A549 (cell line): ENCODE measurements around the gene ZNF469.

Experiments used
- BHLHE40 ChIP-seq: IDR thresholded peaks from 2 replicates; pipeline ENCODE4 v1.6.1; 2012; ENCODE audit warnings: low read depth, low read length, inconsistent platforms
- CBX2 ChIP-seq: fragments of 200-600 bp; sonication (generic); IDR thresholded peaks from 2 replicates; pipeline ENCODE4 v1.6.1; 2016; ENCODE audit warnings: low read depth, mild to moderate bottlenecking, borderline replicate concordance
- FOSL2 ChIP-seq, 2 experiments: fragments of 450-650 bp in 1 of 2; fragments of >200 bp in 1 of 2; sonication (Bioruptor Twin) in 1 of 2; formaldehyde crosslinking; IDR thresholded peaks; 2 replicates each; pipeline versions ENCODE4 v1.5.0 to v1.6.1; 2016 to 2020; ENCODE audit warnings: mild to moderate bottlenecking in 1 of 2, moderate library complexity in 1 of 2
- MAFK ChIP-seq: fragments of 450-650 bp; IDR thresholded peaks from 2 replicates; pipeline ENCODE4 v1.6.1; 2014; ENCODE audit not compliant: partially characterized antibody
- MYC ChIP-seq: IDR thresholded peaks from 2 replicates; pipeline ENCODE4 v1.6.1; 2012; ENCODE audit warnings: mild to moderate bottlenecking, inconsistent platforms, low read length, improper control_type of control experiment, borderline replicate concordance
- NFE2L2 ChIP-seq: fragments of 150-350 bp; conservative IDR thresholded peaks from 2 replicates; pipeline ENCODE4 v1.6.1; 2014; ENCODE audit warnings: low read length
- NR3C1 ChIP-seq: fragments of >200 bp; sonication (Bioruptor Twin); formaldehyde crosslinking; IDR thresholded peaks from 3 replicates; pipeline ENCODE4 v1.6.1; 2017
- RNF2 ChIP-seq: fragments of 200-600 bp; sonication (generic); IDR thresholded peaks from 2 replicates; pipeline ENCODE4 v1.6.1; 2016; ENCODE audit warnings: low read depth, mild to moderate bottlenecking, antibody characterized with exemption, moderate library complexity, borderline replicate concordance
- SMC3 ChIP-seq: fragments of >200 bp; sonication (Bioruptor Twin); formaldehyde crosslinking; IDR thresholded peaks from 3 replicates; pipeline ENCODE4 v1.6.1; 2018; ENCODE audit warnings: inconsistent platforms
- SREBF2 ChIP-seq: fragments of 450-650 bp; IDR thresholded peaks from 2 replicates; pipeline ENCODE4 v1.6.1; 2014; ENCODE audit warnings: mild to moderate bottlenecking, moderate library complexity
- TF ChIP-seq, protein P1 (sequence below): fragments of >200 bp; sonication (Bioruptor Twin); formaldehyde crosslinking; IDR thresholded peaks from 3 replicates; pipeline ENCODE4 v1.5.1; 2016
- TF ChIP-seq, protein P2 (sequence below): fragments of 200-600 bp; sonication (generic); IDR thresholded peaks from 2 replicates; pipeline ENCODE4 v1.6.1; 2016; ENCODE audit warnings: antibody characterized with exemption, mild to moderate bottlenecking, moderate library complexity
- TF ChIP-seq, protein P3 (sequence below): fragments of 150-350 bp; IDR thresholded peaks from 2 replicates; pipeline ENCODE4 v1.6.1; 2014; ENCODE audit warnings: low read depth, mild to moderate bottlenecking, low read length
- TF ChIP-seq, protein P4 (sequence below): fragments of >200 bp; sonication (Bioruptor Twin); formaldehyde crosslinking; IDR thresholded peaks from 3 replicates; pipeline ENCODE4 v1.6.1; 2016

DNA sequence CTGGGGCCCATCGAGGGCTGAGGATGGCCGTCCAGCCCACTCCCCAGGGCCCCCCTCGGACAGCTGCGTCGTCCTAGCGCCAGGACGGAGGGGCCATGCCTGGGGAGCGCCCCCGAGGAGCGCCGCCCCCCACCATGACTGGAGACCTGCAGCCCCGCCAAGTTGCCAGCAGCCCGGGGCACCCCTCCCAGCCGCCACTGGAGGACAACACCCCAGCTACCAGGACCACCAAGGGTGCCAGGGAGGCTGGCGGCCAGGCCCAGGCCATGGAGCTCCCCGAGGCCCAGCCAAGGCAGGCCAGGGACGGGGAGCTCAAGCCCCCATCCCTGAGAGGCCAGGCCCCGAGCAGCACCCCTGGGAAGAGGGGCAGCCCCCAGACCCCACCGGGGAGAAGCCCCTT, 44.6 kb downstream of the ZNF469 start:
- no peak for TF ChIP-seq NR3C1
- TF ChIP-seq, protein P1, sequence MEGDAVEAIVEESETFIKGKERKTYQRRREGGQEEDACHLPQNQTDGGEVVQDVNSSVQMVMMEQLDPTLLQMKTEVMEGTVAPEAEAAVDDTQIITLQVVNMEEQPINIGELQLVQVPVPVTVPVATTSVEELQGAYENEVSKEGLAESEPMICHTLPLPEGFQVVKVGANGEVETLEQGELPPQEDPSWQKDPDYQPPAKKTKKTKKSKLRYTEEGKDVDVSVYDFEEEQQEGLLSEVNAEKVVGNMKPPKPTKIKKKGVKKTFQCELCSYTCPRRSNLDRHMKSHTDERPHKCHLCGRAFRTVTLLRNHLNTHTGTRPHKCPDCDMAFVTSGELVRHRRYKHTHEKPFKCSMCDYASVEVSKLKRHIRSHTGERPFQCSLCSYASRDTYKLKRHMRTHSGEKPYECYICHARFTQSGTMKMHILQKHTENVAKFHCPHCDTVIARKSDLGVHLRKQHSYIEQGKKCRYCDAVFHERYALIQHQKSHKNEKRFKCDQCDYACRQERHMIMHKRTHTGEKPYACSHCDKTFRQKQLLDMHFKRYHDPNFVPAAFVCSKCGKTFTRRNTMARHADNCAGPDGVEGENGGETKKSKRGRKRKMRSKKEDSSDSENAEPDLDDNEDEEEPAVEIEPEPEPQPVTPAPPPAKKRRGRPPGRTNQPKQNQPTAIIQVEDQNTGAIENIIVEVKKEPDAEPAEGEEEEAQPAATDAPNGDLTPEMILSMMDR: no peak
- TF ChIP-seq SMC3: no peak
- no peak for TF ChIP-seq CBX2
- TF ChIP-seq RNF2: no peak
- TF ChIP-seq FOSL2 (IDR thresholded peaks at IDR 0.05): no peak
- TF ChIP-seq FOSL2 (CRISPR knock-in tag; IDR thresholded peaks at IDR 0.05): no peak
- TF ChIP-seq, protein P2, sequence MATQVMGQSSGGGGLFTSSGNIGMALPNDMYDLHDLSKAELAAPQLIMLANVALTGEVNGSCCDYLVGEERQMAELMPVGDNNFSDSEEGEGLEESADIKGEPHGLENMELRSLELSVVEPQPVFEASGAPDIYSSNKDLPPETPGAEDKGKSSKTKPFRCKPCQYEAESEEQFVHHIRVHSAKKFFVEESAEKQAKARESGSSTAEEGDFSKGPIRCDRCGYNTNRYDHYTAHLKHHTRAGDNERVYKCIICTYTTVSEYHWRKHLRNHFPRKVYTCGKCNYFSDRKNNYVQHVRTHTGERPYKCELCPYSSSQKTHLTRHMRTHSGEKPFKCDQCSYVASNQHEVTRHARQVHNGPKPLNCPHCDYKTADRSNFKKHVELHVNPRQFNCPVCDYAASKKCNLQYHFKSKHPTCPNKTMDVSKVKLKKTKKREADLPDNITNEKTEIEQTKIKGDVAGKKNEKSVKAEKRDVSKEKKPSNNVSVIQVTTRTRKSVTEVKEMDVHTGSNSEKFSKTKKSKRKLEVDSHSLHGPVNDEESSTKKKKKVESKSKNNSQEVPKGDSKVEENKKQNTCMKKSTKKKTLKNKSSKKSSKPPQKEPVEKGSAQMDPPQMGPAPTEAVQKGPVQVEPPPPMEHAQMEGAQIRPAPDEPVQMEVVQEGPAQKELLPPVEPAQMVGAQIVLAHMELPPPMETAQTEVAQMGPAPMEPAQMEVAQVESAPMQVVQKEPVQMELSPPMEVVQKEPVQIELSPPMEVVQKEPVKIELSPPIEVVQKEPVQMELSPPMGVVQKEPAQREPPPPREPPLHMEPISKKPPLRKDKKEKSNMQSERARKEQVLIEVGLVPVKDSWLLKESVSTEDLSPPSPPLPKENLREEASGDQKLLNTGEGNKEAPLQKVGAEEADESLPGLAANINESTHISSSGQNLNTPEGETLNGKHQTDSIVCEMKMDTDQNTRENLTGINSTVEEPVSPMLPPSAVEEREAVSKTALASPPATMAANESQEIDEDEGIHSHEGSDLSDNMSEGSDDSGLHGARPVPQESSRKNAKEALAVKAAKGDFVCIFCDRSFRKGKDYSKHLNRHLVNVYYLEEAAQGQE: no peak
- no peak for TF ChIP-seq MAFK
- no peak for TF ChIP-seq SREBF2
- no peak for TF ChIP-seq BHLHE40
- no peak for TF ChIP-seq MYC
- TF ChIP-seq, protein P3, sequence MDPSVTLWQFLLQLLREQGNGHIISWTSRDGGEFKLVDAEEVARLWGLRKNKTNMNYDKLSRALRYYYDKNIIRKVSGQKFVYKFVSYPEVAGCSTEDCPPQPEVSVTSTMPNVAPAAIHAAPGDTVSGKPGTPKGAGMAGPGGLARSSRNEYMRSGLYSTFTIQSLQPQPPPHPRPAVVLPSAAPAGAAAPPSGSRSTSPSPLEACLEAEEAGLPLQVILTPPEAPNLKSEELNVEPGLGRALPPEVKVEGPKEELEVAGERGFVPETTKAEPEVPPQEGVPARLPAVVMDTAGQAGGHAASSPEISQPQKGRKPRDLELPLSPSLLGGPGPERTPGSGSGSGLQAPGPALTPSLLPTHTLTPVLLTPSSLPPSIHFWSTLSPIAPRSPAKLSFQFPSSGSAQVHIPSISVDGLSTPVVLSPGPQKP: no peak
- TF ChIP-seq, protein P4, sequence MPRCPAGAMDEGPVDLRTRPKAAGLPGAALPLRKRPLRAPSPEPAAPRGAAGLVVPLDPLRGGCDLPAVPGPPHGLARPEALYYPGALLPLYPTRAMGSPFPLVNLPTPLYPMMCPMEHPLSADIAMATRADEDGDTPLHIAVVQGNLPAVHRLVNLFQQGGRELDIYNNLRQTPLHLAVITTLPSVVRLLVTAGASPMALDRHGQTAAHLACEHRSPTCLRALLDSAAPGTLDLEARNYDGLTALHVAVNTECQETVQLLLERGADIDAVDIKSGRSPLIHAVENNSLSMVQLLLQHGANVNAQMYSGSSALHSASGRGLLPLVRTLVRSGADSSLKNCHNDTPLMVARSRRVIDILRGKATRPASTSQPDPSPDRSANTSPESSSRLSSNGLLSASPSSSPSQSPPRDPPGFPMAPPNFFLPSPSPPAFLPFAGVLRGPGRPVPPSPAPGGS: no peak
- no peak for TF ChIP-seq NFE2L2
